Lower leg skin (tissue), 4 donors: ENCODE data around the gene ITGA2. TPM values are rescaled to one million over a fixed set of nuclear protein-coding genes. Genes with fewer than 3 reads are reported as not detected.

ENCODE experiments used
- DNase-seq, 2 donors: peaks; one replicate each; pipeline ENCODE4 v3.0.0-alpha.2; 2019; ENCODE audit warnings: low spot score in 2 of 2
- H3K4me3 ChIP-seq: fragments of 200-600 bp; sonication (generic); 2 replicates; pipeline ENCODE4 v1.5.1; 2017; ENCODE audit warnings: mild to moderate bottlenecking, low read depth; ENCODE audit not compliant: poor library complexity, severe bottlenecking
- POLR2A ChIP-seq, 2 donors: fragments of 450-650 bp; IDR thresholded peaks; one replicate each; pipeline ENCODE4 v1.6.1; 2016 to 2017; ENCODE audit warnings: antibody characterized with exemption in 2 of 2, mild to moderate bottlenecking in 1 of 2, moderate library complexity in 1 of 2
- WGBS, 2 donors: methylation state at CpG; one replicate each; pipeline ENCODE4 v1.1.5; 2018; 5-methylcytosine and 5-hydroxymethylcytosine counted together
- intact Hi-C: fragments of 100-400 bp; cut with DNase I; formaldehyde crosslinking; loops from one replicate; pipeline ENCODE4 v1.15.0; 2023; ENCODE audit warnings: low total_unique reads
- total RNA-seq, 4 donors: library from RNA; depleted of rRNA; stranded (reverse); fragments of >200 nt; gene quantifications; one replicate each; pipeline ENCODE4 v1.1.0, GENCODE V29; 2016
- TF ChIP-seq, protein P1 (sequence below), 3 donors: fragments of 450-650 bp; IDR thresholded peaks; one replicate each; pipeline ENCODE4 v1.5.1; 2016; ENCODE audit warnings: antibody characterized with exemption in 3 of 3, mild to moderate bottlenecking in 3 of 3, moderate library complexity in 2 of 3

Gene ITGA2
- total RNA-seq, 4 donors from 2014 or later: 28.6 to 36.7 (median 34.1) TPM

DNA sequence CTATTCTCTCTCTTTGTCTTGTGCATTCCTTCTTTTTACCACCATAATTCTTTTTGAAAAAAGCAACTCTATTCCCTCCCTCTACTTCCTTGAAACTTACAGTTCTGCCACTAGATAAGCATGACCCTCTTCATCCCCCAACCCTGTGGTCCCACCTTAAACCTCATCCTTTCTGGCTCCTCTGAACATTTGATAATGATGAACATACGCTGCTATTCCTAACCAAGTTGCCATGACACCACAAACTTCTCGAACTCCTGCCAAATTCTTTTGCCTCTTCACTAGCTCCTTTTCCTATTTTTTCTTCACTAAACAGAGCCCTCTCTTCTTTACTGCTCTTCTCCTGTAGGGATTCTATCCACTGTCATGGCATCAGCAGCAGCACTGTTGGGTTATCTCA is 63.3 kb downstream of the ITGA2 start:
- WGBS, 2 donors: 54 to 69% methylated on average over 2 of the region's 2 CpGs
- TF ChIP-seq POLR2A (IDR thresholded peaks at IDR 0.05): no peak
- TF ChIP-seq, protein P1, sequence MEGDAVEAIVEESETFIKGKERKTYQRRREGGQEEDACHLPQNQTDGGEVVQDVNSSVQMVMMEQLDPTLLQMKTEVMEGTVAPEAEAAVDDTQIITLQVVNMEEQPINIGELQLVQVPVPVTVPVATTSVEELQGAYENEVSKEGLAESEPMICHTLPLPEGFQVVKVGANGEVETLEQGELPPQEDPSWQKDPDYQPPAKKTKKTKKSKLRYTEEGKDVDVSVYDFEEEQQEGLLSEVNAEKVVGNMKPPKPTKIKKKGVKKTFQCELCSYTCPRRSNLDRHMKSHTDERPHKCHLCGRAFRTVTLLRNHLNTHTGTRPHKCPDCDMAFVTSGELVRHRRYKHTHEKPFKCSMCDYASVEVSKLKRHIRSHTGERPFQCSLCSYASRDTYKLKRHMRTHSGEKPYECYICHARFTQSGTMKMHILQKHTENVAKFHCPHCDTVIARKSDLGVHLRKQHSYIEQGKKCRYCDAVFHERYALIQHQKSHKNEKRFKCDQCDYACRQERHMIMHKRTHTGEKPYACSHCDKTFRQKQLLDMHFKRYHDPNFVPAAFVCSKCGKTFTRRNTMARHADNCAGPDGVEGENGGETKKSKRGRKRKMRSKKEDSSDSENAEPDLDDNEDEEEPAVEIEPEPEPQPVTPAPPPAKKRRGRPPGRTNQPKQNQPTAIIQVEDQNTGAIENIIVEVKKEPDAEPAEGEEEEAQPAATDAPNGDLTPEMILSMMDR (IDR thresholded peaks at IDR 0.05): no peak

DNA sequence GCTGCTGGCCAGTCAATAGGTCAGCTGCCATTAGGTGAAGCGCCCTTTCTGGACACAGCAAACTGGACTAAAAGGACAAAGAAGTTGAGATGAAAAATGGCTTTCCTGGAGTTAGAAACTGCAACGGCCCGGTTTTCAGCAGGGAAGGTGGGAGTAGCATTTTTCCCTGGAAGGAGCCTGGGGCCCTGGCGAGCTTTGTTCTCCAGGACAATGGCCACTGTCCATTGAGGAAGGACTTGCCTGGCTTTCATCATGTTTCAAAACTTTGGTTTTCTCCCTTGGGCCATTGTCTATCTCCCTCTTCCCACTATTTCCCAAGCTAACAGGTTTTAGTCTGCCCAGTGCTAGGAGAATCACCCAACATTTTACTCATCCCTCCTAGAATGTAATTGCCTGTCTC is 64.2 kb downstream of the ITGA2 start:
- 88 to 89% methylated on average over 4 of the region's 4 CpGs for WGBS, 2 donors
- no peak for DNase-seq
- TF ChIP-seq, protein P1 (IDR thresholded peaks at IDR 0.05): no peak
- no peak for TF ChIP-seq POLR2A (IDR thresholded peaks at IDR 0.05)
- no peak overlapping the region for H3K4me3 ChIP-seq
- intact Hi-C loops: no loop called here

More for the DNA sequence above, 63.3 kb downstream of the ITGA2 start:
- no peak overlapping the region for H3K4me3 ChIP-seq
- DNase-seq: no peak
- intact Hi-C loops: no loop called here

DNA sequence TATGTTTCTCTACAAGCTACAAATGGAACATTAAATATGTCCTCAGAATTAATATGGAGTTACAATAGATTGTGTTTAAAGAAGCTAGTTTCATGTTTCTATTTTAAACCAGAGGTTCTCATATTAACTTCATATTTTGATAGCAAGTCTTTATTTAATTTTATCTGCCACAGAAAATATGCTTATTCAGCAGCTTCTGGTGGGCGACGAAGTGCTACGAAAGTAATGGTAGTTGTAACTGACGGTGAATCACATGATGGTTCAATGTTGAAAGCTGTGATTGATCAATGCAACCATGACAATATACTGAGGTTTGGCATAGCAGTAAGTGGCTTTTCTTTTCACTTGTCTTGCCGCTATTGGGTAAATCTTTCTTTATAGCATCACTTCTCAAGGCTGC is 66.2 kb downstream of the ITGA2 start:
- no peak for DNase-seq
- intact Hi-C loops: no loop called here
- H3K4me3 ChIP-seq: no peak overlapping the region
- 76 to 88% methylated on average over 5 of the region's 5 CpGs for WGBS, 2 donors
- TF ChIP-seq, protein P1 (IDR thresholded peaks at IDR 0.05): no peak
- TF ChIP-seq POLR2A (IDR thresholded peaks at IDR 0.05): no peak

DNA sequence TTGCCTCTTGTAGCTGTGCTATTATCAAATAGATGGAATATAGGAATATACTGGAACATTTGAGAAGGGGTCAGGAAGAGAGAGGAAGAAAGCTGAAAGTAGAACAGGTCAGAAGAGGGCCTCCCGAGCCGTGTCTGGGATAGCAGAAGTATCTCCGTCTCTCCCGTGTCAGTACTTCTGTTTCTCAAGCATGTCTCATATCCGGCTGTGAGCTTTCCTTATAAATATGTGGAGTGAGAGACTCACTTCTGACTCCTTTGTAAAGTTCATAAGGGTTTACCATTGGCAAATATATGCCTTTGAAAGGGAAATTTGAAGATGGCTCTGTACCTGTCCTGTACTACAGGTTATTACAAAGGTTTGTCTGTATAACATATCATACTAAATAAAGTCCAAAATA is 70.1 kb downstream of the ITGA2 start:
- intact Hi-C loops: no loop called here
- H3K4me3 ChIP-seq: no peak overlapping the region
- no peak for DNase-seq
- WGBS, 2 donors: 94 to 95% methylated on average over 5 of the region's 5 CpGs
- no peak for TF ChIP-seq POLR2A (IDR thresholded peaks at IDR 0.05)
- TF ChIP-seq, protein P1 (IDR thresholded peaks at IDR 0.05): no peak

DNA sequence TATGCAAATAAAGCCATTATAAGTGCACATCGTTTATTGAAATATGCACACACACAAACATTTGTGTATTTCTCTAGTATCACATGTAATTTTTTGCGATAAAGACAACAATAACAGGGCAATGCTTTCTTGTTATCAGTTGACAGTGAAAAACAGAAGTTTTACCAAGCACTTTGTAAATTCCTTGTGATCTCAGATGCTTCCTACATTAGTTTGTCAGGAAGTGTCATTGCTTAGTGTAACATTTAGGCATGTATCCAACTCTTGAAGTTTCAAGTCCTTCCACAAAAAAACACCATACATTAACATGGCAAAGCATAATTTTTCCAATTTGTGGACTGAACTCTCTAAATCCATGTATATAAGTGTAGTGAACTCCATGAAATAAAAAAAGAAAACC is 74.0 kb downstream of the ITGA2 start:
- WGBS, 2 donors: 86 to 89% methylated on average over 2 of the region's 2 CpGs
- no peak for TF ChIP-seq POLR2A (IDR thresholded peaks at IDR 0.05)
- TF ChIP-seq, protein P1 (IDR thresholded peaks at IDR 0.05): no peak
- H3K4me3 ChIP-seq: no peak overlapping the region
- intact Hi-C loops: no loop called here
- no peak for DNase-seq

DNA sequence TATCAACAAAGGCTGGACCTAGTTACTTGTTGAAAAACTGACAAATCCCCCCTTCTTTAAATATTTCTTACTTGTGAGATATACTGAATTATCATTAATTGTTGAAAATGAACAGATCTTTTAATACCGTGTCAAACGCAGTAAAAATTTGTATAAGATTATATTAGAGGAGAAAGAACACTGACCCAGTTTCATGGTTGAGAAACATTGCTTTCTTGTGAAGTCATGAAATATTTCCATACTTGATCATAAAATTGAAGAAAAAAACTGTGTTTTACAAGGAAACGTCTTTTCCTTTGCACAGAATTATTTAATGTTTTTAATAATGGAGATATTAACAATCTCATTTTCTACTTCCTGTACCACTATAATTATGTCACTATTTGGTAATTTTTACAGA is 74.6 kb downstream of the ITGA2 start:
- intact Hi-C loops: no loop called here
- H3K4me3 ChIP-seq: no peak overlapping the region
- no peak for TF ChIP-seq POLR2A (IDR thresholded peaks at IDR 0.05)
- WGBS, 2 donors: 72 to 79% methylated on average over 3 of the region's 3 CpGs
- no peak for DNase-seq
